ENCODE results near the gene TMEM147.
A peak's percentile ranks its signal among the peaks of the same experiment; 100 is the strongest.

Gene TMEM147

GRCh38 chr19:35545001-35545854 lies at the start of gene TMEM147:
TSS of gene TMEM147 (plus strand) at chr19:35545626. CDS start at chr19:35545740, 114 bp downstream.
- DNase-seq = peak; percentile 88

GRCh38 chr19:35497406-35497805 lies 48.0 kb upstream of the TMEM147 start:
- DNase-seq = no peak

GRCh38 chr19:35498220-35498619 lies 47.2 kb upstream of the TMEM147 start:
- DNase-seq = no peak

- no peak for DNase-seq
Observed at GRCh38 chr19:35498984-35499527, 46.4 kb upstream of the TMEM147 start.

GRCh38 chr19:35500611-35501010 lies 44.8 kb upstream of the TMEM147 start:
- DNase-seq = no peak

DNA sequence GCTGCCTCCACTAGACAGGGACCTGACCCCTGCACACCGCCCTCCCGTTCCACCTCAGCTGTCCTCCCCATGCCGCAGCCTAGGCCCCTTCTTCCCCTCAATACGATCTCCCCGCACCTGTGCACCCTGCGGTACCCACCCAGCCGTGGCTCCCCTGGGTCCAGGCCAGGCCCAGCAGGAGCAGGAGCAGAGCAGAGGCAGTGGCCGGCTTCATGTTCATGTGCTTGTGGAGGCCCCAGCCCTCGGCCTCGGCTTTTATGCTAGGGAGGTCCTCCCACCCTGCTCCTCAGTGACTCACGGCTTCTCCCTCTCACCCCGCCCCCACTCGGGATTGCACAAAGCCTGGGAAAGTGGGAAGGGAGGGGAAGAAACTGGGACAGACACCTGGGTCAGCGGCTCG lies 43.7 kb upstream of the TMEM147 start:
- DNase-seq = no peak

GRCh38 chr19:35502751-35503150 lies 42.7 kb upstream of the TMEM147 start:
- DNase-seq = no peak

- no peak for DNase-seq
Observed at GRCh38 chr19:35506011-35506410, 39.4 kb upstream of the TMEM147 start.

GRCh38 chr19:35507561-35507960 lies 37.9 kb upstream of the TMEM147 start:
- DNase-seq = no peak

- no peak for DNase-seq
Observed at GRCh38 chr19:35508129-35508528, 37.3 kb upstream of the TMEM147 start.

DNA sequence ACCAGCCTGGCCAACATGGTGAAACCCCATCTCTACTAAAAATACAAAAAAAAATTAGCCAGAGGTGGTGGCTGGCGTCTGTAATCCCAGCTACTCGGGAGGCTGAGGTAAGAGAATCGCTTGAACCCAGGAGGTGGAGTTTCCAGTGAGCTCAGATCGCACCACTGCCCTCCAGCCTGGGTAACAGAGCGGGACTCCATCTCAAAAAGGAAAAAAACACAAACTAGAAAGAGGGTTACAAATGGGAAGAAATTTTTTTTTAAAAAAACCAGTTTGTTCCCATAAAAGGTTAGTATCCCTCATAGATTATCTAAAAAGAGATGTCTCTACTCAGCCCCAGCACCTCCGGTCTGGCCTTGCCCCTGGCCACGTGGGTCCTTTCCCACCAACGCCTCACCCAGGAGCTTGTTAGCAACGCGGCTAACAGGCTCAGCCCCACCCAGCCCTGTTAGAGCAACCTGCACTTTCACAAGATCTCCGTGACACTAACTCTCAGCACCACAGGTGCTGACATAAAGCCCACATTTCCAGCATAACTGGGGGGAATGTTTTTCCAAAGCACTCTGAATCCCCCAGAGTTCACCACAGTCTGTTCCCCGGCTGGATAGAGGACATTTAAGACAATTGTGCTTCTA lies 36.3 kb upstream of the TMEM147 start:
- peak; percentile 46 for DNase-seq

GRCh38 chr19:35509861-35510625 lies 35.4 kb upstream of the TMEM147 start:
- DNase-seq = peak; percentile 82

GRCh38 chr19:35510626-35510964 lies 34.8 kb upstream of the TMEM147 start:
- no peak for DNase-seq

- no peak for DNase-seq
Observed at GRCh38 chr19:35511337-35511736, 34.1 kb upstream of the TMEM147 start.

DNA sequence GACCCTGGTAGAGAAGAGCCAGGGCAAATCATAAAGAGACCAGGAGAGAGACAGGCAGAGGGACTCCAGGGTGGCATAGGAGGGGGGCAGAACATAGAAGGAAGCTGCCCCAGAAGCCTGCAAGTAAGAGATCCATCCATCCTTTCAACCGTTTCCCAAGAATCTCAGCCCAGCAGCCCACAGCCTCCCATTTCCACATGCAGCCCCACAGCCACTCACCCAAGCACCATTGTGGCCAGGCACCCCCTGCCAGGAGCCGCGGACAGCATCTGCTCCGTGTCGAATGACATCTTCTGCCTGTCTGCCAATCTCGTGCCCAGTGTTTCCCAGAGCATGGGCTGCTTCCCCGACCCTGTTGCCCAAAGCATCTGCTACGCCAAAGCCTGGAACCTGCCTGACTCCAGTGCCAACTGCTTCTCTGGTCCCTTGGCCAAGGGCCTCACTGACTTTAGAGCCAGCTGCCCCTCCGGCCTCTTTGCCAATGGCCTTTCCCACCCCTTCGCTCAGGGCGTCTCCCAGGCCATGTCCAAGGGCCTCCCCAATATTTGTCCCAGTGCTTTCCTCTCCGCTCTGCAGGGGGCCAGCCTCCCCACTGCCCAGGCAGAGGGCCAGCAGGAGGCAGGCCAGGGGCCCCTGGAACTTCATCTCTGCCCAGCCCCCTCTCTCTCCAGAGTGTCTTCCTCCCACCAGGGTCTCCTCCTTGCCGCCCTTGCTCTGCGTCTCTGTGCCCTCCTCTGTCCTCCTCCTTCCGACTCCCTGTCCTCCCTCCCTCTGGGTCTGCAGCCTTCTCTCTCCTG lies 32.4 kb upstream of the TMEM147 start:
- DNase-seq = no peak

DNA sequence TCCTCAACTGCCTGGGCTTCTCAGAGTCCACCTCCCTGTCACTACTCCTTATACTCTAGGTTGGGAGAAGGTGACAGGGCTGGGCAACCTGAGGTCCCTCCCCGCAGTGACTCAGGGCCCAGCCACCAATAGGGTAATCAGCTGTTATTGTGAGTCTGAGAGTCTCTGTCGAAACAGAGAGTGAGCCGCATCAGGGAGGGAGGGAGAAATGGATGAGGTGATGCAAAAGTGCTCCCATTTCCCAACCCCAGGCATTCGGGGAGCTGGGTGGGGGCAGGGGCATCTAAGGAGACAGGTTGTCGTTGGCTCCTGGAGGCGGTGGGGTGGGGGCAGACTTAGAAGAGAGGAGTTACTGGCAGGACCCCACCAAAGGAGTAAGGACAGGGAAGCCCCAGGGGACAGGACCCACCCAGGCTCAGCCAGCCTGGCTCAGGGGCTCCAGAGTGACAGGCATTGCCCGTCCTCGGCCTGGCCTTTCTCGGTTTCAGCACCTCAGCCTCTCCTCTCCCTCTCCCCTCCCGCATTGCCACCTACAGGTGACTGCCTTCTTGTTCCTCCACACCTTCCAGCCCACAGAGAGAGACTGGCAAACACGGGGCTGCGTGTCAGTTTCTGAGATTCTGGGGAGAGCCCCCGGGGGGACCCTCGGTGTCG lies 31.7 kb upstream of the TMEM147 start, which contains the start of gene DMKN:
TSS of gene DMKN (minus strand) at position 22 of the 654 bp plus-strand sequence. CDS start 174 bp downstream, outside the sequence.
- DNase-seq = no peak

DNA sequence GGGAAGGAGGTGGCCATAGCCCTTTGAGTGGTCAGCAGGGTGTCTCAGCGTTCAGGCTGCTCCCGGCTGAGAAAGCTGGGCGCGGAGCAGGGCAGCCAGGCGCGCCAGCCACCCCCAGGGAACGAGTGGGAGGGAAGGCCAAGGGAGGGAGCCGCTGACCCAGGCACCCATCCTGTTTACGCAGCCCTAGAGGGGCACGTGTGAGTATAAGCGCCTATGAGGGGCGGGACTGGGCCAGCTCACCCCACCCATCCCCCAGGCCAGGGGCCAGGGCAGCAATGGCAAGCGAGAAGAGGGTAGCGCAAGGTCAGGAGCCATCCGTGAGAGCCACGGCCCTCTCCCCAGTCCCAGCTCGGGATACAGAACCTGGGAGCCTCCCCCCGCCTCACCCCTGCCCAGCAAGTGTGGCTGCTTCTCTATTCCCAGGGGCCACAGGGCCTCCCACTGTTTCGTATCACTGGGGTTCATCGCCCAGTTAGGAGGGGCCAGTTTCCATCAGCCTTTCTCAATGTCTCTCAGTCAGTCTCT lies 31.1 kb upstream of the TMEM147 start:
- DNase-seq = no peak

GRCh38 chr19:35516310-35516709 lies 29.1 kb upstream of the TMEM147 start:
- DNase-seq = no peak

DNA sequence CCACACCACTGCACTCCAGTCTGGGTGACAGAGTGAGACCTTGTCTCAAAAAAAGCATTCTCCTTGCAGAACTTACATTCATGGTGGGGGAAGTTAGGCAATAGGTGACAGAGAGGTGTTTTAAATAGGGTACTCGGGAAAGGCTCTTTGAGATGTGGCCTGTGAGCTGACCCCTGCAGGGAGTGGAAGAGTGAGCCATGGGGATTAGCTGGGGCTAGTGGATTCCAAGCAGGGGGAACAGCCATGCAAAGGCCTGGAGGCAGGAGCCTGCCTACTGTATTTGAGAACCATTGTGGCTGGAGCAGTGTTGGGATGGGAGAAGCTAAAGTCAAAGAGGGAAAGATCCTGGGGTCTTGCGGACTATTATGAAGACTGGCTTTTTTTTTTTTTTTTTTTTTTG lies 28.1 kb upstream of the TMEM147 start:
- DNase-seq = no peak

DNA sequence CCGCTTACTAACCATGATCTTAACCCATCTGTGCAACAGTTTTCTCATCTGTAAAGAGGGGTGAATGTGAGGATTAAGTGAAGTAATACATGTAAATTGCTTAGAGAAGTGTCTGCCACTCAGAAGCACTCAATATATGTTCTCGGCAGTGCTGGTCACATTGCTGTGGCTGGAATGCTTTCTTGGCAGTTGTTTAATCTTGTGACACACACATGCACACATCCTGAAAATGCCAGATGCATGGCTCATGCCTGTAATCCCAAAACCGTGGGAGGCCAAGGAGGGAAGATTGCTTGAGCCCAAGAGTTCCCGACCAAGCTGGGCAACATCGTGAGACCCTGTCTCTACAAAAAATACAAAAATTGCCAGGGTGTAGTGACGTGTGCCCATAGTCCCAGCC lies 27.1 kb upstream of the TMEM147 start:
- DNase-seq = no peak

DNA sequence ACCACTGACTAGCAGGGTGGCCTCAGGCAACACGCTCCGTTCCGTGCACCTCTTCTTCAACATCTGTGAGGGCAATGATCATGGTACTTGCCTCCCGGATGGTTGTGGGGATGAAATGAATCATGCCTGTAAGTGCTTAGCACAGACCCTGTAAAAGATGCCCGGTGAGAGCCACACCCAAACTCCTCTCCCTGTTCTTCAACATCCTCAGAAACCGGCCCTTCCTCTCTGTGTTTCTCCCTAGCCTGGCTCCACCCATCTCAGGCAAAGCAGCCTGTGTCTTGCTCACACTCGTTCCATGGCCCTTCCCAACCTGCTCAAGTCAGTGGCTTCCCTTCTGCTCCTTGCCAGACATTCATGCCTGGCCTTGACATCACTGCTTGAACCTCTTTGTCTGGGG lies 26.1 kb upstream of the TMEM147 start:
- no peak for DNase-seq

Data from CD4-positive, alpha-beta T cell treated with Interleukin-17A for 4 hours (primary cell).